Heart right ventricle (tissue), 16 donors: ENCODE results near the gene SEPTIN1. TPM values are rescaled to one million over a fixed set of nuclear protein-coding genes. Genes with fewer than 3 reads are reported as not detected.

Experiments used
- ATAC-seq, 8 donors: fragments of 200-7000 bp; cut with Tn5 transposase; one replicate each; pipeline ENCODE4 v1.9.1; 2020; ENCODE audit warnings: mild to moderate bottlenecking in 8 of 8, moderate library complexity in 8 of 8, moderate number of reproducible peaks in 1 of 8
- DNase-seq, 2 donors: peaks; one replicate each; pipeline ENCODE4 v3.0.0-alpha.2; 2020
- H3K27ac ChIP-seq, 10 donors: fragments of 200-600 bp; sonication (generic) in 2 of 10; one replicate each; pipeline versions ENCODE4 v1.5.0 to v1.8.0; 2020 to 2022; ENCODE audit warnings: mild to moderate bottlenecking in 3 of 10
- H3K27me3 ChIP-seq, 7 donors: fragments of 200-600 bp; one replicate each; pipeline ENCODE4 v1.8.0; 2021 to 2022; ENCODE audit warnings: mild to moderate bottlenecking in 2 of 7
- H3K36me3 ChIP-seq, 9 donors: fragments of 200-600 bp; sonication (generic) in 1 of 9; one replicate each; pipeline versions ENCODE4 v1.5.0 to v1.8.0; 2020 to 2022; ENCODE audit warnings: mild to moderate bottlenecking in 2 of 9
- H3K4me1 ChIP-seq, 9 donors: fragments of 200-600 bp; sonication (generic) in 1 of 9; one replicate each; pipeline versions ENCODE4 v1.5.0 to v1.8.0; 2020 to 2022; ENCODE audit warnings: mild to moderate bottlenecking in 4 of 9
- H3K4me3 ChIP-seq, 10 donors: fragments of 200-600 bp; sonication (generic) in 2 of 10; one replicate each; pipeline versions ENCODE4 v1.5.0 to v1.8.0; 2020 to 2022; ENCODE audit warnings: mild to moderate bottlenecking in 7 of 10, moderate library complexity in 2 of 10
- H3K9me3 ChIP-seq, 11 donors: fragments of 200-600 bp in 10 of 11; sonication (generic) in 2 of 11; one replicate each; pipeline versions ENCODE4 v1.5.0 to v1.8.0; 2013 to 2022; ENCODE audit warnings: mild to moderate bottlenecking in 2 of 11, control low read depth in 1 of 11, moderate library complexity in 1 of 11
- WGBS, 2 donors: extraction: QIAGEN DNeasy Blood & Tissue Kit; methylation state at CpG; one replicate each; pipeline ENCODE4 v1.1.7; 2013; ENCODE audit warnings: inconsistent platforms in 1 of 2; 5-methylcytosine and 5-hydroxymethylcytosine counted together
- intact Hi-C, 10 donors: fragments of 100-400 bp; cut with DNase I; formaldehyde crosslinking; loops; one replicate each; pipeline versions ENCODE4 v1.11.1 to v1.14.2; 2022
- polyA plus RNA-seq, 2 donors: library from polyadenylated mRNA; stranded (reverse); fragments of 200-250 nt; gene quantifications; one replicate each; pipeline ENCODE4 v1.2.3, GENCODE V29; 2013
- total RNA-seq, 10 donors: library from RNA; stranded (reverse); fragmentation: NEBNext Ultra II Directional in 3 of 10; extraction: Animal tissue kit (Norgen Biotek cat#: 25700) in 3 of 10; gene quantifications; one replicate each; pipeline versions ENCODE4 v1.2.1 to v1.2.4, GENCODE V29; 2021 to 2023
- TF ChIP-seq, protein P1 (sequence below), 9 donors: fragments of 200-600 bp; sonication (generic) in 2 of 9; IDR thresholded peaks; one replicate each; pipeline versions ENCODE4 v1.5.0 to v1.8.0; 2021 to 2022; ENCODE audit warnings: antibody characterized with exemption in 9 of 9, mild to moderate bottlenecking in 5 of 9, moderate library complexity in 1 of 9
- donor health status: Arrhythmogenic right ventricular cardiomyopathy.
- donor health status: ischemic (EF 13 %, LVEDD 7.1; RV severe dilation, severe dysfunction).
- donor health status: healthy with polysubstance abuse.
- donor health status: DM: no; HTN: yes; CAD: no.
- donor health status: DM: no; HTN: no; CAD: no.
- donor health status: ischemic (EF 25% LVEDD 6.9; RV normal size, moderate dysfunction).
- donor health status: ischemic (EF 25% LVEDD 5.7; RV mildly dilated, moderate dysfunction).
- donor health status: healthy.
- donor health status: DM: yes; HTN: yes; CAD: no.
- donor health status: Ischemic cardiomyopathy.
- donor health status: ischemic (EF 35%, LVEDD 5.7; RV mildly dilated, moderate dysfunction).
- donor health status: nonischemic (EF 11% LVEDD 7.7; RV severe dilation, severe dysfunction).
- donor health status: DM: yes; HTN: yes; CAD: no.
- donor health status: PGD.
- donor health status: ischemic (EF 29% LVEDD 5.4; RV normal size, mild dysfunction).
- donor health status: nonischemic (EF 23%, LVEDD 6.1; RV moderate dilation, normal function).

Gene SEPTIN1
- total and polyA plus RNA-seq, 12 donors: 0.78 to 6.8 (median 1.4) TPM

DNA sequence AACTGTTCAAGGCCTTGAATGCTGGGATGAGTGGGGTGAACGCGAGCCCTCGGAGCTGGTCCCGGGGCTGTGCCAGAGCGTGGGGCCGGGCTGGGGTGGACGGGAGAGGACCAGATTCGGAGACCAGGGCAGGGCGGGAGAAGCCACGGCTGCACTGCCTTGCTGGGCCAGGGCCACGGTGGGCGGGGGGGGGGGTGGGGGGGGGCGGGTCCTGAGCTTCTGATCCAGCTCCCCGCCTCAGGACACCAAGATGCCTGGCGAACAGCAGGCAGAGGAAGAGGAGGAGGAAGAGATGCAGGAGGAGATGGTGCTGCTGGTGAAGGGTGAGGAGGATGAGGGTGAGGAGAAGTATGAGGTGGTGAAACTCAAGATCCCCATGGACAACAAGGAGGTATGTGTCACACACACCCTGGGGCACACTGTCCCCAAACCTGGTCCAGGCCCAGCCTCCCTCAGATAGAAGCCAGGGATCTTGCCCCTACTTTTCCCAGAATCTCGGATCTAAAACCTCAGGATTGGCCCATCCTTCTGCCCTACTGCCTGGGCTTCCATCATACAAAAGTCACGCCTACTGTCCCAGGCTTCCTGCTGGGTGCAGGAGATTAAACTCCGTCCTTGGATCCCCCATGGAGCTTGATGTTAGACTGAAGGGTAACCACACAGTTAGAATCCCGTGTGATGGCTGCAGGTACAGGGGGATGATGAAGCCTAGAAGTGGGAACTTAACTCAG, 25.6 kb upstream of the SEPTIN1 start:
- H3K36me3 ChIP-seq: peaks cover 0 to 30% (median 0%) of the 10 kb centered on the region in 9 donors
- intact Hi-C loops: loop anchor here in 6 of 10 donors (2.0 to 10.0 kb wide), 7 partner anchors 41 to 333 kb away; partner anchors contain the start of genes YPEL3 (in 5 of the 6), TBX6 (in 3 of the 6), CD2BP2 (in 1 of the 6) and MAPK3 (in 1 of the 6)
- 14 to 16% methylated on average over 16 to 17 of the region's 19 CpGs for WGBS, 2 donors
- DNase-seq (no peak), ATAC-seq (peak; percentile 9 to 63 (median 20))
- peaks cover 7 to 39% (median 26%) of the 10 kb centered on the region in 9 donors for H3K4me1 ChIP-seq
- H3K27me3 ChIP-seq: no peaks in the 10 kb centered on the region
- peak overlapping the region; percentile 36 to 88 (median 76) for H3K4me3 ChIP-seq
- TF ChIP-seq, protein P1, sequence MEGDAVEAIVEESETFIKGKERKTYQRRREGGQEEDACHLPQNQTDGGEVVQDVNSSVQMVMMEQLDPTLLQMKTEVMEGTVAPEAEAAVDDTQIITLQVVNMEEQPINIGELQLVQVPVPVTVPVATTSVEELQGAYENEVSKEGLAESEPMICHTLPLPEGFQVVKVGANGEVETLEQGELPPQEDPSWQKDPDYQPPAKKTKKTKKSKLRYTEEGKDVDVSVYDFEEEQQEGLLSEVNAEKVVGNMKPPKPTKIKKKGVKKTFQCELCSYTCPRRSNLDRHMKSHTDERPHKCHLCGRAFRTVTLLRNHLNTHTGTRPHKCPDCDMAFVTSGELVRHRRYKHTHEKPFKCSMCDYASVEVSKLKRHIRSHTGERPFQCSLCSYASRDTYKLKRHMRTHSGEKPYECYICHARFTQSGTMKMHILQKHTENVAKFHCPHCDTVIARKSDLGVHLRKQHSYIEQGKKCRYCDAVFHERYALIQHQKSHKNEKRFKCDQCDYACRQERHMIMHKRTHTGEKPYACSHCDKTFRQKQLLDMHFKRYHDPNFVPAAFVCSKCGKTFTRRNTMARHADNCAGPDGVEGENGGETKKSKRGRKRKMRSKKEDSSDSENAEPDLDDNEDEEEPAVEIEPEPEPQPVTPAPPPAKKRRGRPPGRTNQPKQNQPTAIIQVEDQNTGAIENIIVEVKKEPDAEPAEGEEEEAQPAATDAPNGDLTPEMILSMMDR (IDR thresholded peaks at IDR 0.05): no peak
- no peaks in the 10 kb centered on the region for H3K9me3 ChIP-seq
- peak overlapping the region; percentile 57 to 93 (median 84) for H3K27ac ChIP-seq

DNA sequence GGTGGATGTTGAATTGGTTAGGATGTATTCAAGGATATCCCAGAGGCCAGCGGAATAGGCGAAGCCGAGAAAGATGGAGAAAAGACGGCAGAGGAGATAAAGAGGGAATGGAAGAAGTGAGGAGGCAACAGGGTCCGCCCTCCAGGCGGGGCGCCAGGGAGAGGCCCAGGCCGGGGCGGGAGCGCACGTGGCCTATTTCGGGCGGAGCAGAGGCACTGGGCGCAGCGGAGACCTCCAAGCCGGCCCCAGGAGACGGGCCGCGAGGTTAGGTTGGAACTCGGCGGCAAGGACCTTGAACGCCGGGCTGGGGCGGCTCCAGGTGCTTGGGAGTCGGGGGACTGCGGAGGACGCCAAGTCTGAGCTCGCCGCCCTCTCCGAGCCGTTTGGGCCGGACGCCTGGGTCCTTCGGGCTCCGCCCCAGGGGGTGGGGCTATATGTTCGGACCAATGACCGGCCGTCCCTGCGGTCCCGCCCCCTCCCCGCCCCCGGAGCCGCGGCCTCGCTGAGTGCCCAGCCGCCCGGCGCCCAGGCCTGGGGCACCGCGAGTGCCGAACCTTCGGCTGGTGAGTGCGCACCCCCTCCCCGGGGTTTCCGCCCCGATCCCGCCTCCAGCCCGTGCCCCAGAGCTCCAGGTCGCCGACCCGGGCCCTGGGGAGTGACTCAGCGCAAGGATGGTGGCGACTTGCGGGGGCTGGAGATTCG, 24.9 kb upstream of the SEPTIN1 start, which contains the start of gene ZNF771:
Gene ZNF771 (plus strand): TSS at position 505 of the 702 bp plus-strand sequence. CDS start 448 bp downstream, outside the sequence.
- DNase-seq: peak; percentile 93 to 95
- H3K36me3 ChIP-seq: peaks cover 0 to 23% (median 0%) of the 10 kb centered on the region in 9 donors
- no peaks in the 10 kb centered on the region for H3K9me3 ChIP-seq
- TF ChIP-seq, protein P1 (IDR thresholded peaks at IDR 0.05): peak in 2 of 9 donors; percentile 3 to 4
- peak within 1 kb of the TSS; percentile 57 to 93 (median 84) for H3K27ac ChIP-seq
- 0% methylated on average over 55 to 65 of the region's 65 CpGs for WGBS, 2 donors
- ATAC-seq: peak; percentile 95 to 97 (median 96)
- intact Hi-C loops: loop anchor here in 6 of 10 donors (2.0 to 10.0 kb wide), 7 partner anchors 40 to 332 kb away; partner anchors contain the start of genes YPEL3 (in 5 of the 6), TBX6 (in 3 of the 6), CD2BP2 (in 1 of the 6) and MAPK3 (in 1 of the 6)
- peaks cover 7 to 39% (median 26%) of the 10 kb centered on the region in 9 donors for H3K4me1 ChIP-seq
- peak within 1 kb of the TSS; percentile 36 to 88 (median 76) for H3K4me3 ChIP-seq
- H3K27me3 ChIP-seq: no peaks in the 10 kb centered on the region

DNA sequence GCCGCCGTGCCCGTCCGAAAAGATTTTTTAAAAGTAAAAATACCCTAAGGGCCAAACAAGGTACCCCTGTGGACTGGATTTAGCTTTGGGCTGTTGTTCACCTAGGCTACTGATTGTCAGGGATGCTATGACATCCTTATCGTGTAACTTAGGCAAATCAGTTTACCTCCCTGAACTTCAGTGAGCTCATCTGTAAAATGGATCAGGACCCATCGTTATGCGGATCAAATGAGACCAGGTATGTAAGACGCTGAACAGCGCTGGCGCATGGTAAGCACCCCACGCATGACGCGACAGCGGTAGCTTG, 24.4 kb upstream of the SEPTIN1 start:
- whole genome bisulfite sequencing, 2 donors: 12 to 17% methylated on average over 14 of the region's 14 CpGs
- no peak for ATAC-seq

More for the DNA sequence above, 24.4 kb upstream of the SEPTIN1 start:
- intact Hi-C loops: loop anchor here in 6 of 10 donors (2.0 to 10.0 kb wide), 7 partner anchors 39 to 332 kb away; partner anchors contain the start of genes YPEL3 (in 5 of the 6), TBX6 (in 3 of the 6), CD2BP2 (in 1 of the 6) and MAPK3 (in 1 of the 6)
- Histone ChIP-seq H3K9me3 (no peaks in the 10 kb centered on the region), H3K36me3 (peaks cover 0 to 18% (median 0%) of the 10 kb centered on the region in 9 donors), H3K4me3 (peak overlapping the region; percentile 36 to 88 (median 76)), H3K27ac (peak overlapping the region in 9 of 10 donors; percentile 69 to 93 (median 84)), H3K27me3 (no peaks in the 10 kb centered on the region), H3K4me1 (peaks cover 7 to 39% (median 26%) of the 10 kb centered on the region in 9 donors)
- TF ChIP-seq, protein P1 (IDR thresholded peaks at IDR 0.05): no peak
- no peak for DNase-seq
